HuH-7.5 (cell line): ENCODE measurements around the gene POLD1.
"Not testable (repeated sequence)": the region's sequence is repeated elsewhere in the genome, so short reads cannot be mapped to it uniquely, and the experiment has no call there.

Experiments used
- DNase-seq: peaks from one replicate; pipeline ENCODE4 v3.0.0; 2011; ENCODE audit warnings: low spot score

POLD1 gene

DNA sequence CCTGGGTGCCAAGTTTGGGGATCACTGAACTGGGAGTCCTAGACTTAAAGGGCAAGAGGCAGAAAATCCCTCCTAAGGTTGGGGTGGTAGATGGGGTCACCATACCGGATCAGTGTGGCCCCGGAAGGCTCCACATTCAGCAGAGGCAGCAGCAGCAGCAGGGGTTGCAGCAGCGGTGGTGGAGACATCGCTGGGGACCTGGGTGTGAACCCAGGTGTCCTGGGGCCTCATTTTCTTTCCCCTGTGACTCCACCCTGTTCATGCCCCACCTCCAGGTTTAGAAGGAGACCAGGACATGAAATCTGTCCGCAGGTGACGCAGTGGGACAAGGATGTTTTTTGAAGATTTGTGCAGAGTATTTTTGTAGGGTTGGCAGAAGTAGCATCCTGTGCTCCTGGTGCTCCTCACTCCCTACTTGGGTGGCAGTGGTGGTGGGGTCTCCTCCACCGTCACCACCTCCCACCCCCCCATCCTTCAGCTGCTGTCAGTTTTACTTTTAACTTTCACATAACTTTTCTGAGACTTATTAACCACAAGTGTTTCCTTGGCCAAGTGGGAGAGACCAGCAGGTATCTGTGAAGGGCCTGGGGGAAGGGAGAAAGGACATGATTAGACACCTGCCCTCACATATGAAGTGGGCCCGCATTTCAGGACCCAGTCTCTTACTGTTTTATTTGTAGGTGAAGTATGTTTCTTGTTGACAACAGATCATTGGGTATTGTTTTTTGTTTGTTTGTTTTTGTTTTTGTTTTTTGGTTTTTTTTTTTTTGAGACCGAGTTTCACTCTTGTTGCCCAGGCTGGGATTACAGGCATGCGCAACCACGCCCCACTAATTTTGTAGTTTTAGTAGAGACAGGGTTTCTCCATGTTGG is 18.5 kb upstream of the POLD1 start, which contains the start of gene NAPSA:
TSS of gene NAPSA (minus strand) at position 206 of the 873 bp plus-strand sequence. CDS start at position 188, 18 bp downstream.
- DNase-seq = no peak

DNA sequence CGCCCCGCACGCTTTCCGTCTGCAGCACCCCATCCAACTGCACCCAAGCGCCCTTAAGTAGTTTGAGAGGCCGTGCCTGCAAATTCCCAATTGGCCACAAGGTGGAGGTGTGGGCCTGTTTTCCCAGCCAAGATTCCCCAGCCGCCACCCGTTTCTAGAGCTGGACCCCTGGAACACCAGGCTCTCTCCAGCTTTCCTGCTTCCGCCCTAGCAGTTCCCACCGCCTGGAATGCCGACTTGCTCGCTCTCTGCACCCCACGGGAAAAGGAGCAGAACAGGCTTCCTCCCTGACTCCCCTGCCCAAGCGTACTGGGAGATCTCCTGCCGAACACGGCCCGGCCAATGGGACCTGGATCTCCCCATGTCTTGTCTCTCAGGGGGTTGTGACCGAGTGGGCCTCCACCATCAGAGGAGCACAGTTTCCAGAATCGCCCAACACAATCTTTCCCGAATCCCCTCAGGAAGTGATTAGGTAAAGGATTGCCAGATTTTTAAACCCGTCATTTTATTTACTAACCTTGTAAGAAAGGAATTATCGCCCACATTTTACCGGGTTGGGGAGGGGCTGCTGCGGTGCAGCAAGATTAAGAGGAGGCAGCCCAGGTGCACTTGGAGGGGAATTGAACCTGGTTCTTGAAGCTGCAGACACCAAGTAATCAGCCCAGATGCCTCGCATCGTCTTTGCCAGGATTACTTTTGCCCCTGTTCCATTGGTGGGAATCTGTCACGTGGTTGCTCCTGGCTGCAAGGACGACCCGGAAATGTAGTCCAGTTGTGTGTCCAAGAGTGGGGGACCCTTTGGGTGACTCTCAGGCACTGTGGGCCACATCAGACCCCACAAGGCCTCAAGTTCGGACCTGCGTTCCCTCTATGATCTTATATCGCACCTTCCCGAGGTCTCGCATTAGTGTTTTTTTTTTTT is 15.2 kb upstream of the POLD1 start:
- DNase-seq = peak; percentile 72

DNA sequence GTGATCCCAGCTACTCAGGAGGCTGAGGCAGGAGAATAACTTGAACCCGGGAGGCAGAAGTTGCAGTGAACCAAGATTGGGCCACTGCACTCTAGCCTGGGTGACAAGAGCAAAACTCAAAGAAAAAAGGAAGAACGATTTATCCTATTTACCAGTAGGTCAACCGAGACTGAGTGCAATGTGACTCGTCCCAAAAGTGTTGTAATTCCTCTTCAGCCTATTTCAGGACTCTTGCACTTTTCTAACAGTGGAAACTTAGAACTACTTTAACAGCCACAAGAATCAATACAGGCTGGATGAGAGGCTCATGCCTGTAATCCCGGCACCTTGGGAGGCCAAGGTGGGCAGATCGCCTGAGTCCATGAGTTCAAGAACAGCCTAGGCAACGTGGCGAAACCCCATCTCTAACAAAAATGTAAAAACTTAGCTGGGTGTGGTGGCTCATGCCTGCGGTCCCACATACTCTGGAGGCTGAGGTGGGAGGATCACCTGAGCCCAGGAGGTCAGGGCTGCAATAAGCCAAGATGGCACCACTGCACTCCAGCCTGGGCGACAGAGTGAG is 12.2 kb upstream of the POLD1 start:
- DNase-seq = no peak

DNA sequence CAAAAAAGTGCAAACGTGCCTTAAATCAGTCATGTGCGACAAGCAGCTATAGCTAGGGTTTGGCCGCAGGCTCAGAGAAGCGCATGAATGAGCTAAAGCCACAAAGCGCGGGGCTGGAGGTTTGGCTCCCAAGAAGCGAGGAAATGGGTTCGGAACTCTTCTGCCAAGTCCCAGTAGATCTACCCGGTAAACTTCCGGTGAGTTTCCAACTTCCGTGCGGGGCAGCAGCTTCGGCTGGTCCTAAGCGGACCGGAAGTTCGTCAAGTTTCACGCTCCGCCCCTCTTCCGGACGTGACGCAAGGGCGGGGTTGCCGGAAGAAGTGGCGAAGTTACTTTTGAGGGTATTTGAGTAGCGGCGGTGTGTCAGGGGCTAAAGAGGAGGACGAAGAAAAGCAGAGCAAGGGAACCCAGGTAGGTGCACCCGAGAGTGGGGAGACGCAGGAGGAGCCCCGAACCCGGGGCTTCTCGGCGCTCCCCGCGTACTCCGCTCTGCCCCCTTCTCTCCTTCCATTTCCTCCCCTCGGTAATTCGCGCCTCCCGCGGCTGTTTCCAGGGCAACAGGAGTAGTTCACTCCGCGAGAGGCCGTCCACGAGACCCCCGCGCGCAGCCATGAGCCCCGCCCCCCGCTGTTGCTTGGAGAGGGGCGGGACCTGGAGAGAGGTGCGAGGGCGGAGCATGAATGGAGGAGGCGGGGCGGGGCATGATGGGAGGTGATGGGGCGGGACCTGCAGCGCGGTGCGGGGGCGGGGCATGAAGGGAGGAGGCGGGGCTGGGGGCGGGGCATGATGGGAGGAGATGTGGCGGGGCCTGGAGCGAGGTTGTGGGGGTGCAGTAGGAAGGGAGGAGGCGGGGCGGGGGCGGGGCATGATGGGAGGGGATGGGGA is 7.7 kb upstream of the POLD1 start, which contains the start of gene NR1H2:
TSS of gene NR1H2 (plus strand) at position 292 of the 885 bp plus-strand sequence. CDS start 1,149 bp downstream, outside the sequence.
- DNase-seq = peak; percentile 90

DNA sequence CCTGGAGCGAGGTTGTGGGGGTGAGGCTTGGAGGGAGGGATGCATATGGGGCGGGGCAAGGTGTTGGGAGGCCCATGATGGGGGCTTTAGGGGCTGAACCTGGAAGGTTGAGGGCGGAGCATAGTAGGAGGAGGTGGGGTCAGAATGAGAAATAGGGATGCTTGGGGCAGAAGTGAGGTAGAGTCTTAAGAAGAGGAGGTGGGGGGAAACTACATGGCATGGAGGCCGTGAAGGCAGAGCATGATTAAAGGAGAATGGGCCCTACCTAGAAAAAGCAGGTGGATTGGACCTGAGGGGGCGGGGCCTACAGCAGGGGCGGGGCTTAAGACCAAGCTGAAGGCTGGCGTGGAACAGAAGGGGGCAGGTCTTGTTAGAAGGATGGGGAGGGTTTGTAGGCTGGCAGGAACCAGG is 7.1 kb upstream of the POLD1 start:
- no peak for DNase-seq

DNA sequence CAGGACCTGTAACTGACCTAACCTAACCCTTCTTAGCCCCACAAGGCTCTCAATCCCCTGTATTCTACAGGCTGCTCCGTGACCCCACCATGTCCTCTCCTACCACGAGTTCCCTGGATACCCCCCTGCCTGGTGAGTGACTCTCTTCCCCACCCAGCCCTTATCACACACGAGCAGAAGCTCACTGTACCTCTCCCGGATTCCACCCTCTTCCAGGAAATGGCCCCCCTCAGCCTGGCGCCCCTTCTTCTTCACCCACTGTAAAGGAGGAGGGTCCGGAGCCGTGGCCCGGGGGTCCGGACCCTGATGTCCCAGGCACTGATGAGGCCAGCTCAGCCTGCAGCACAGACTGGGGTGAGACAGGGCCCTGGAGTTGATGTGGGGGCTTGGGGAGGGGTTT is 6.6 kb upstream of the POLD1 start:
- no peak for DNase-seq

DNA sequence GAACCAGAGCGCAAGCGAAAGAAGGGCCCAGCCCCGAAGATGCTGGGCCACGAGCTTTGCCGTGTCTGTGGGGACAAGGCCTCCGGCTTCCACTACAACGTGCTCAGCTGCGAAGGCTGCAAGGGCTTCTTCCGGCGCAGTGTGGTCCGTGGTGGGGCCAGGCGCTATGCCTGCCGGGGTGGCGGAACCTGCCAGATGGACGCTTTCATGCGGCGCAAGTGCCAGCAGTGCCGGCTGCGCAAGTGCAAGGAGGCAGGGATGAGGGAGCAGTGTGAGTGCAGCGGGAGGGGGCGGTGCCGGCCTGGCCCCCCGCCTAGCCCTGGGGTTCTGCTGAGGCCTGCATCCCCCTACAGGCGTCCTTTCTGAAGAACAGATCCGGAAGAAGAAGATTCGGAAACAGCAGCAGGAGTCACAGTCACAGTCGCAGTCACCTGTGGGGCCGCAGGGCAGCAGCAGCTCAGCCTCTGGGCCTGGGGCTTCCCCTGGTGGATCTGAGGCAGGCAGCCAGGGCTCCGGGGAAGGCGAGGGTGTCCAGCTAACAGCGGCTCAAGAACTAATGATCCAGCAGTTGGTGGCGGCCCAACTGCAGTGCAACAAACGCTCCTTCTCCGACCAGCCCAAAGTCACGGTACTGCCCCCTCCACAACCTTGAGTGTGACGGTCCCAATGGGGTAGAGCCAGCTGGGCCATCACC is 5.8 kb upstream of the POLD1 start:
- DNase-seq = no peak

DNA sequence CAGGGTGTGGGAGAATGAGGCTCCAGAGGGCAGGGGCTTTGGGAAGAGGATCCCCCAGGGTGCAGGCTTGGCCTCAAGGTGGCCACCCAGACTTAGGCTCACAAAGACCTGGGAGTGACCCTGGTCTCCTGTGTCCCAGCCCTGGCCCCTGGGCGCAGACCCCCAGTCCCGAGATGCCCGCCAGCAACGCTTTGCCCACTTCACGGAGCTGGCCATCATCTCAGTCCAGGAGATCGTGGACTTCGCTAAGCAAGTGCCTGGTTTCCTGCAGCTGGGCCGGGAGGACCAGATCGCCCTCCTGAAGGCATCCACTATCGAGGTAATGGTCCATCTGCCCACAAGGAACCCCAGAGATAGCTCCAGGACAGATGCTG is 5.3 kb upstream of the POLD1 start:
- no peak for DNase-seq

DNA sequence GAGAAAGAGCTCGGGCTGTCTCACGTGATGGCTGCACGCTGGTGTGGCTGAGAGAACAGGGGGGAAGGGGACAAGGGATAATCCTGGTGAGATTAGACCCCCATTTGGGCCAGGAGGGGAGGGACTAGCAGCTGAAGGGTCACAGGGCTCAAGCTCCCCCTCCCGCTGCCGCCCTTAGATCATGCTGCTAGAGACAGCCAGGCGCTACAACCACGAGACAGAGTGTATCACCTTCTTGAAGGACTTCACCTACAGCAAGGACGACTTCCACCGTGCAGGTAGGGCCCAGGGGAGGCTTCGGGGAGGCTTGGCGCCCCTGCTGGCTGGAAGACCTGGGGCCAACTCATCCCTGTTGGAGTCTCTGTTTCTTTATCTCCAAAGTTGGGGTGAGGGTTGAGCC is 4.5 kb upstream of the POLD1 start:
- no peak for DNase-seq

DNA sequence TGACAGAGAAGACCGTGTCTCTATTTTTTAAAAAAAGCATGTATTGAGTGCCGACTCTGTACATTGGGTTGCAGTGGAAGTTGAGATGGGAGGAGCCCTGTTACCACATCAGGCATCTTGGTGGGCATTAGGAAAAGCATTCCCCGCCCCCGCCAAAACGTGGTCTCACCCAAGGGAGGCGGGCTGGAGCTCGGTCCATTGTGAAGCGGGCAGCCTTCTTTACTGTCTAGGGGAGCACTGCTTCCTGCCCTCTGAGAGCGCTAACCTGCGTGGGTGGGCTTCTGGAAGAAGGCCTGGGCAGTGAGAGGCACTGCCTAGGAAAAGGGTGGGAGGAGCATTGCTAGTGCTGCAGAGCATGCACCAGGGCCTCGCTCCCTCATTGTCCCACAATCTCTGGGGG is 4.0 kb upstream of the POLD1 start:
- no peak for DNase-seq

DNA sequence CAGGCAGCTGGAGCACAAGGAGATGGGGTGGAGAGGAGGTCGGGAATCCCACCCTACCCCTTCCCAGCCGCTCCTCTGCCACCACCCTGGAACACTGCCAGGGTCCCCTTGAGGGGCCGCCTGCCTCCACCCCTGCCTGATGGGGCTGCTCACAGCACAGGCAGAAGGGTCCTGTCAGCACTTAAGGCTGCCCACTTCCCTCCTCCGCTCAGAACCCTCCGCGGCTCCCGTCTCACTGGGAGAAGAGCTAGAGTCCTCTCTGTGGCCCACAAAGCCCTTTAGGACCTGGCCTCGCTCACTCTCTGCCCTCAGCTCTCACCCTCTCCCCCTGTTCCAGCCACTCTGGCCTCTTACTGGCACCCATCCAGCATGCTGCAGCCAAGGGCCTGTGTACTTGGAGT is 3.4 kb upstream of the POLD1 start:
- no peak for DNase-seq

DNA sequence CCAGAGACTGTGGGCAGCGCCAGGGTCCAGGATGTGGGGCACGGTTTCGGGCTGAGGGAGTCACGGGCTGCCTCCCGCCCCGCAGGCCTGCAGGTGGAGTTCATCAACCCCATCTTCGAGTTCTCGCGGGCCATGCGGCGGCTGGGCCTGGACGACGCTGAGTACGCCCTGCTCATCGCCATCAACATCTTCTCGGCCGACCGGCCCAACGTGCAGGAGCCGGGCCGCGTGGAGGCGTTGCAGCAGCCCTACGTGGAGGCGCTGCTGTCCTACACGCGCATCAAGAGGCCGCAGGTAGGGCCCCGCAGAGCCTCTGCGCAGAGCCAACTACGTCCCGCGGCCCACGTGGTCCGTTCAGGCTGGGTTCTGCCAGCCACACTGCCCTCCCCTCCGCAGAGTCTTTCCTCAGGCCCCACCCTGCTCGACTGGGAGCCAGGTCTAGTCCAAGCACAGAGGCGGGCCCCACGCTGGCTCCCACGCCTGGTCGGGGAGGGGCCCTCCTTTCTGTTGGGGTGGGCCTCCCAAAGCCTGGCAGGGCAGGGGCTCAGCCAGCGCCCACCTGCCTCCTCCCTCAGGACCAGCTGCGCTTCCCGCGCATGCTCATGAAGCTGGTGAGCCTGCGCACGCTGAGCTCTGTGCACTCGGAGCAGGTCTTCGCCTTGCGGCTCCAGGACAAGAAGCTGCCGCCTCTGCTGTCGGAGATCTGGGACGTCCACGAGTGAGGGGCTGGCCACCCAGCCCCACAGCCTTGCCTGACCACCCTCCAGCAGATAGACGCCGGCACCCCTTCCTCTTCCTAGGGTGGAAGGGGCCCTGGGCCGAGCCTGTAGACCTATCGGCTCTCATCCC is 2.0 kb upstream of the POLD1 start:
- no peak for DNase-seq

DNA sequence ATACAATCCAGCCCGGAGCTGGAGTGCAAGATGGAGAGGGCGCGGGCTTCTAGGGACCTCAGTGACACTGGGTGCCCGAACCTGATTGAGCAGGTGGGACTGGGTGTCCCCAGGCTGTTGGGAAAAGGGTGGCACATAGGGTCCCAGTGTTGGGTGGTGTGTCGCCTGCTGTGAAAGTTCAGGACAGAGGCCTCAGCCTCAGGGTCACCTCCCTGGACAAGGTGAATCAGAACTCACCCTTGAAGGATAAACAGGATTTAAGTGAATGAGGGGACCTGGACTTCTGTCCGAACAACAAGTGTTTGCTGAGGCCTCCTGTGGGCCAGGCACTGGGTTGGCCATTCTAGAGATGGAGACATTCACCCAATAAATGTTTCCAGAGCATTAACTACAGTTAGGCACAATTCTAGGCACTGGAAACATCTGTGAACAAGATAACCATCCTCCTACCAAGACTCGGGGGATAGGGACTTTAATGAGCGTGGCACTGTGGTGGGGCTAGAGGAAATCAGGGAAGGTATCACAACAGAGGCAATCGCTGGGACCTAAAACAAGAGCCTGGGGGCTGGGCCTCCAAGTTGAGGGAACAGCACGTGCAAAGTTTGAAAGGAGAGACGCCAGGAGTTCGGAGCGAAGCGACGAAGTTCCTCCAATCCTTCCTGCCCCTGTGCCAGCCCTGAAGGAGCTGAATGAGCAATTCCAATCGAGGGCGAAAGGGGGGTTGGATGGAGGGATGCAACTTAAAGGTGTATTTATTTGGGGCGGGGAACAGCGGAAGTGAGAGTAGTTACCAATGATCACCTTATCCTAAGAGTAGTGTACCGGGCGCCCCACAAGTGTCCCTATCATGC is 921 bp upstream of the POLD1 start:
- no peak for DNase-seq

DNA sequence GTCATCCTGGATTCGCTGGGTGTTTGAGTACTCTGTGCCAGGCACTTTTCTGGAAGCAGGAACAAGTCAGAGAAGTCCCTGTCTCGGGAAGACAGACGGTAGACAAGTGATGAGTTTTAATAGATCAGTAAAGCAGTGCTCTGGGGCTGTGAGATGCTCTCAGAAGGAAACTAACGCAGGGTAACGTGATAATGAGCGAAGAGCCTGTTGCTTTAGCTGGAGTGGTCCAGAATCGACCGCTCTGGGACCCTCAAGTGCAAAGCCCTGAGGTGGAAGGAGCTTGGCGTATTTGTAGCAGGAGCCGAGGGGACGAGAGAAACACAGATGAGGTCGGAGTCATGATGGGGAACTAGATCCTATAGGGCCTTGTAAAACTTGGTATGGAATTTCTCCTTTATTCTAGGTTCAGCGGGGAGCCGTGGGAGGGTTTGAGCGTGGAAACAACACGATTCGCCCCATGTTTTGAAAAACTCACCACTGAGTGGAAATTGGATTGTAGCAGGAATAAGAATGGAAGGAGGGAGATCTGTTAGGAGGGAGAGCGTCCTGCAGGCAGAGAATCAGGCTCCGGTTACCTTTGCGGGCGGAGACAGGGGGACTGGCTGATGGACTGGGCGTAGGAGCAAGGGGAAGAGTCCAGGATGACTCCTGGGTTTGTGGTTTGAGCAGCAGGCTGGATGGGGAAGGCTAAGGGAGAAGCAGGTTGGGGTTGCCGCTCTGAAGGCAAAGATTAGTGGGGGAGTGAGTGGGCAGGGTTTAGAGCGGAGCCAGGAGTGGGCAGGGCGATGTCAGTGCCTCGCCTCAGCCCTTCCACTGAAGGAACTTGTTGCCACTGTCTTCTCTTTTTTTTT is 763 bp downstream of the POLD1 start:
- DNase-seq = no peak

DNA sequence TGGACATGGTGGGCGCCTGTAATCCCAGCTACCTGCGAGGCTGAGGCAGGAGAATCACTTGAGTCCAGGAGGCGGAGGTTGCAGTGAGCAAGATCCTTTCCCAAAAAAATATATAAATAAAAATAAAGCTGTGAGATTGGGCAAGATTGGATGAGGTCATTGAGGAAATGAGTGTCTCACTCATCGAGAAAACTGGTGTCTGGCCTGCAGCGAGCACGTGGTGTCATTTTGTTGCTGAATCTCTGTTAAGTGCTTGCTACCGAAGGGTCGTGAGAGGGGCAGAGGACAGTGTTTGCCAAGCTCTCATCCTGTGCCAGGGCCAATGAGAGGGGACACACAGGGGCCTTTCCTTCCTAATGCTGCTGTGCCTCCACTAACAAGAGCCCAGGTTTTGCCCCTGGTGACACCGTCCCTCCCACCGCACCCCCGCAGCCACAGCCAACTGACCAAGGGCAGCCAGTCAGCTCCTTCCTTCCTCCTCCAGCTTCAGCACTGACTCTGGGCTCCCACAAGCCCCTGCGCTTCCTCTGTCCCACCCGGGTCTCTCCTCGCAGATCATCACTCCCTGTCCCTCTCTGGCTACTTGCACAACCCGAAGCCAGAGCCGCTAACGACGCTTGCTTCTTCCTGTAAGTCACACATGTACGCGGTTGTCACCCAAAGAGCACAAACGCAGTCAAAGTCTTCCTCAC is 3.2 kb downstream of the POLD1 start:
- DNase-seq = no peak

DNA sequence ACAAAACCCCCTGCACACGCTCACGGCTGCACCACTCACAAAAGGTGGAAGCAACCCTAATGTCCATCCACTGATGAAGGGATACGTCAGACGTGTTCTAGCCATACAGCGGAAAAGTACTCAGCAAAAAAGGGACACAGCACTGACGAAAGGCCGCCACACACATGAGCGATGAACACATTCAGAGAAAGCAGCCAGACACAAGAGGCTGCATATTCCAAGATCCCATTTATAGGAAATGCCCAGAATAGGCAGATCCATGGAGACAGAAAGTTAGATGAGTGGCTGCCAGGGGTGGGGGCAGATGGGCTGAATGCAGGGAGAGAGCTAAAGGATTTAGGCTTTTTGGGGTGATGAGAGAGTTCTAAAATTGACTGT is 3.7 kb downstream of the POLD1 start:
- no peak for DNase-seq

DNA sequence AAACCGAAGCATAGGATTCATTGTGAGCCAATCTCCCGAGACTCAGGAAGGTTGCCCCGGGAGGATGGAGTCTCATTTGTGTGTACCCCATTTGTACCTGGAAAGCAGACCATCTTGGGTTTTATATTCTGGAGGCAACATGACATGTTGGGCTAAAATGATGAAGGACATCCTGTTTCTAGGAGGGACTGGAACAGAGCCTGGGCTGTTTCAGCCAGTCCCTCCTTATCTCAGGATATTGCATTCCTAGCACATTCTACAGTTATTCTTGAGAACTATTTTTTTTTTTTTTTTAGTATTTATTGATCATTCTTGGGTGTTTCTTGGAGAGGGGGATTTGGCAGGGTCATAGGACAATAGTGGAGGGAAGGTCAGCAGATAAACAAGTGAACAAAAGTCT is 6.1 kb downstream of the POLD1 start:
- not testable (repeated sequence) for DNase-seq
